Measurements from ENCODE around the gene ENTPD7. TPM values are rescaled to one million over a fixed set of nuclear protein-coding genes. Genes with fewer than 3 reads are reported as not detected.
"Not testable (repeated sequence)": the region's sequence is repeated elsewhere in the genome, so short reads cannot be mapped to it uniquely, and the experiment has no call there.

The ENTPD7 gene
- total and polyA plus RNA-seq, 5 donors: 0.70 to 5.5 (median 3.2) TPM

GRCh38 chr10:99621454-99622251 lies 37.7 kb upstream of the ENTPD7 start:
- intact Hi-C loops (cut with DNase I): loop anchor here in 1 of 4 donors (10.0 kb wide), 1 partner anchor 83 kb away; no protein-coding TSS in a partner anchor
- ATAC-seq: no peak
- peak overlapping the region; percentile 97 for H3K27ac ChIP-seq (ENCODE audit: low read length)

GRCh38 chr10:99623919-99624318 lies 35.4 kb upstream of the ENTPD7 start:
- H3K27me3 ChIP-seq (ENCODE audit: control insufficient read depth, insufficient read depth): no peaks in the 10 kb centered on the region
- no peak overlapping the region for H3K4me3 ChIP-seq (ENCODE audit: low read length)
- H3K9me3 ChIP-seq (ENCODE audit: control insufficient read depth, low read length): no peaks in the 10 kb centered on the region
- DNase-seq (no peak), ATAC-seq (no peak)
- H3K4me1 ChIP-seq (ENCODE audit: control insufficient read depth, insufficient read depth, low read length): no peaks in the 10 kb centered on the region
- intact Hi-C loops (cut with DNase I): loop anchor here in 1 of 4 donors (10.0 kb wide), 1 partner anchor 81 kb away; no protein-coding TSS in a partner anchor
- no peak overlapping the region for H3K27ac ChIP-seq (ENCODE audit: low read length)

More at GRCh38 chr10:99621454-99622251, 37.7 kb upstream of the ENTPD7 start:
- H3K27me3 ChIP-seq (ENCODE audit: control insufficient read depth, insufficient read depth): no peaks in the 10 kb centered on the region
- no peaks in the 10 kb centered on the region for H3K4me1 ChIP-seq (ENCODE audit: control insufficient read depth, insufficient read depth, low read length)
- 16% methylated on average over 31 of the region's 31 CpGs for WGBS
- DNase-seq: peak in 1 of 3 donors; percentile 66
- peak overlapping the region; percentile 54 for H3K4me3 ChIP-seq (ENCODE audit: low read length)
- no peaks in the 10 kb centered on the region for H3K9me3 ChIP-seq (ENCODE audit: control insufficient read depth, low read length)

- DNase-seq; H3K4me1 ChIP-seq (ENCODE audit: control insufficient read depth, insufficient read depth, low read length); H3K9me3 ChIP-seq (ENCODE audit: control insufficient read depth, low read length); H3K27me3 ChIP-seq (ENCODE audit: control insufficient read depth, insufficient read depth); ATAC-seq; H3K27ac ChIP-seq (ENCODE audit: low read length); H3K4me3 ChIP-seq (ENCODE audit: low read length): not testable (repeated sequence)
- intact Hi-C loops (cut with DNase I): loop anchor here in 1 of 4 donors (10.0 kb wide), 1 partner anchor 80 kb away; no protein-coding TSS in a partner anchor
- WGBS: 60% methylated on average over 3 of the region's 3 CpGs
Measured at GRCh38 chr10:99625124-99625523, 34.2 kb upstream of the ENTPD7 start.

GRCh38 chr10:99628923-99629624 lies 30.2 kb upstream of the ENTPD7 start:
- Histone ChIP-seq H3K27me3 (ENCODE audit: control insufficient read depth, insufficient read depth) (no peaks in the 10 kb centered on the region), H3K9me3 (ENCODE audit: control insufficient read depth, low read length) (no peaks in the 10 kb centered on the region), H3K4me1 (ENCODE audit: control insufficient read depth, insufficient read depth, low read length) (no peaks in the 10 kb centered on the region), H3K27ac (ENCODE audit: low read length) (no peak overlapping the region), H3K4me3 (ENCODE audit: low read length) (no peak overlapping the region)
- DNase-seq (no peak), ATAC-seq (no peak)
- intact Hi-C loops (cut with DNase I): loop anchor here in 1 of 4 donors (10.0 kb wide), 1 partner anchor 76 kb away; no protein-coding TSS in a partner anchor
- 75% methylated on average over 1 of the region's 1 CpG for WGBS

- H3K27ac ChIP-seq (ENCODE audit: low read length): no peak overlapping the region
- ATAC-seq (no peak), DNase-seq (no peak)
- H3K4me1 ChIP-seq (ENCODE audit: control insufficient read depth, insufficient read depth, low read length): no peaks in the 10 kb centered on the region
- intact Hi-C loops (cut with DNase I): loop anchor here in 1 of 4 donors (10.0 kb wide), 1 partner anchor 75 kb away; no protein-coding TSS in a partner anchor
- no peaks in the 10 kb centered on the region for H3K9me3 ChIP-seq (ENCODE audit: control insufficient read depth, low read length)
- 56% methylated on average over 3 of the region's 3 CpGs for WGBS
- no peak overlapping the region for H3K4me3 ChIP-seq (ENCODE audit: low read length)
- H3K27me3 ChIP-seq (ENCODE audit: control insufficient read depth, insufficient read depth): no peaks in the 10 kb centered on the region
Measured at GRCh38 chr10:99629625-99629978, 29.7 kb upstream of the ENTPD7 start.

GRCh38 chr10:99630433-99630832 lies 28.9 kb upstream of the ENTPD7 start:
- no peak for DNase-seq
- WGBS: 32% methylated on average over 2 of the region's 2 CpGs
- Histone ChIP-seq H3K4me3 (ENCODE audit: low read length) (no peak overlapping the region), H3K4me1 (ENCODE audit: control insufficient read depth, insufficient read depth, low read length) (no peaks in the 10 kb centered on the region), H3K27me3 (ENCODE audit: control insufficient read depth, insufficient read depth) (no peaks in the 10 kb centered on the region), H3K27ac (ENCODE audit: low read length) (no peak overlapping the region), H3K9me3 (ENCODE audit: control insufficient read depth, low read length) (no peaks in the 10 kb centered on the region)
- intact Hi-C loops (cut with DNase I): no loop called here
- ATAC-seq: no peak

- Histone ChIP-seq H3K4me3 (ENCODE audit: low read length) (no peak overlapping the region), H3K9me3 (ENCODE audit: control insufficient read depth, low read length) (no peaks in the 10 kb centered on the region), H3K4me1 (ENCODE audit: control insufficient read depth, insufficient read depth, low read length) (no peaks in the 10 kb centered on the region), H3K27ac (ENCODE audit: low read length) (no peak overlapping the region), H3K27me3 (ENCODE audit: control insufficient read depth, insufficient read depth) (no peaks in the 10 kb centered on the region)
- DNase-seq: no peak
- intact Hi-C loops (cut with DNase I): no loop called here
- no peak for ATAC-seq
Measured at GRCh38 chr10:99630991-99631390, 28.3 kb upstream of the ENTPD7 start.

- no peak for ATAC-seq
- Histone ChIP-seq H3K9me3 (ENCODE audit: control insufficient read depth, low read length) (no peaks in the 10 kb centered on the region), H3K27ac (ENCODE audit: low read length) (no peak overlapping the region), H3K4me3 (ENCODE audit: low read length) (no peak overlapping the region), H3K4me1 (ENCODE audit: control insufficient read depth, insufficient read depth, low read length) (no peaks in the 10 kb centered on the region), H3K27me3 (ENCODE audit: control insufficient read depth, insufficient read depth) (no peaks in the 10 kb centered on the region)
- DNase-seq: no peak
- 86% methylated on average over 3 of the region's 3 CpGs for WGBS
- intact Hi-C loops (cut with DNase I): no loop called here
Measured at GRCh38 chr10:99631496-99631895, 27.8 kb upstream of the ENTPD7 start.

GRCh38 chr10:99633832-99634231 lies 25.5 kb upstream of the ENTPD7 start:
- intact Hi-C loops (cut with DNase I): no loop called here
- no peak overlapping the region for H3K4me3 ChIP-seq (ENCODE audit: low read length)
- H3K9me3 ChIP-seq (ENCODE audit: control insufficient read depth, low read length): no peaks in the 10 kb centered on the region
- no peak overlapping the region for H3K27ac ChIP-seq (ENCODE audit: low read length)
- no peak for DNase-seq
- H3K27me3 ChIP-seq (ENCODE audit: control insufficient read depth, insufficient read depth): no peaks in the 10 kb centered on the region
- no peaks in the 10 kb centered on the region for H3K4me1 ChIP-seq (ENCODE audit: control insufficient read depth, insufficient read depth, low read length)
- ATAC-seq: no peak

GRCh38 chr10:99647601-99648151 lies 11.6 kb upstream of the ENTPD7 start:
- Histone ChIP-seq H3K9me3 (ENCODE audit: control insufficient read depth, low read length) (no peaks in the 10 kb centered on the region), H3K27me3 (ENCODE audit: control insufficient read depth, insufficient read depth) (no peaks in the 10 kb centered on the region), H3K27ac (ENCODE audit: low read length) (no peak overlapping the region), H3K4me1 (ENCODE audit: control insufficient read depth, insufficient read depth, low read length) (no peaks in the 10 kb centered on the region), H3K4me3 (ENCODE audit: low read length) (no peak overlapping the region)
- intact Hi-C loops (cut with DNase I): no loop called here
- DNase-seq (no peak), ATAC-seq (no peak)
- WGBS: 91% methylated on average over 2 of the region's 2 CpGs

- Histone ChIP-seq H3K4me3 (ENCODE audit: low read length) (no peak overlapping the region), H3K27me3 (ENCODE audit: control insufficient read depth, insufficient read depth) (no peaks in the 10 kb centered on the region), H3K27ac (ENCODE audit: low read length) (no peak overlapping the region), H3K4me1 (ENCODE audit: control insufficient read depth, insufficient read depth, low read length) (no peaks in the 10 kb centered on the region), H3K9me3 (ENCODE audit: control insufficient read depth, low read length) (no peaks in the 10 kb centered on the region)
- ATAC-seq (no peak), DNase-seq (no peak)
- intact Hi-C loops (cut with DNase I): no loop called here
- WGBS: 0% methylated on average over 1 of the region's 1 CpG
Measured at GRCh38 chr10:99648717-99649116, 10.6 kb upstream of the ENTPD7 start.
